GM12878 (cell line): ENCODE data around the gene ARL3. TPM values are rescaled to one million over a fixed set of nuclear protein-coding genes. Genes with fewer than 3 reads are reported as not detected.
A peak's percentile ranks its signal among the peaks of the same experiment; 100 is the strongest.

Experiments
- CBFB ChIP-seq: IDR thresholded peaks from 2 replicates; pipeline ENCODE4 v1.6.1; 2016; ENCODE audit warnings: antibody characterized with exemption, low read depth
- ELK1 ChIP-seq: IDR thresholded peaks from 2 replicates; pipeline ENCODE4 v1.6.1; 2012; ENCODE audit warnings: low read depth, low read length, improper control_type of control experiment
- EZH2 ChIP-seq: IDR thresholded peaks from 2 replicates; pipeline ENCODE4 v1.6.1; 2012; ENCODE audit warnings: low read depth, mild to moderate bottlenecking, control low read depth, inconsistent platforms, low read length, borderline replicate concordance; ENCODE audit not compliant: control insufficient read depth
- IKZF1 ChIP-seq: fragments of 450-650 bp; conservative IDR thresholded peaks from 2 replicates; pipeline ENCODE4 v1.6.1; 2017; ENCODE audit warnings: antibody characterized with exemption, mild to moderate bottlenecking
- IRF3 ChIP-seq: fragments of 450-650 bp; IDR thresholded peaks from 2 replicates; pipeline ENCODE4 v1.6.1; 2014; ENCODE audit warnings: mild to moderate bottlenecking
- JUNB ChIP-seq: IDR thresholded peaks from 2 replicates; pipeline ENCODE4 v1.6.1; 2016; ENCODE audit warnings: antibody characterized with exemption, mild to moderate bottlenecking
- MEF2B ChIP-seq: fragments of 450-650 bp; IDR thresholded peaks from 2 replicates; pipeline ENCODE4 v1.6.1; 2018; ENCODE audit warnings: mild to moderate bottlenecking, moderate library complexity; ENCODE audit not compliant: partially characterized antibody, poor library complexity, severe bottlenecking
- NR2F1 ChIP-seq: fragments of 450-650 bp; conservative IDR thresholded peaks from 2 replicates; pipeline ENCODE4 v1.6.1; 2017; ENCODE audit warnings: mild to moderate bottlenecking
- POLR2A ChIP-seq: IDR thresholded peaks from 2 replicates; pipeline ENCODE4 v1.6.1; 2011; ENCODE audit warnings: low read depth, mild to moderate bottlenecking, low read length
- POLR2AphosphoS5 ChIP-seq: IDR thresholded peaks from 2 replicates; pipeline ENCODE4 v1.6.1; 2011; ENCODE audit warnings: mild to moderate bottlenecking, low read length, inconsistent platforms
- RELA ChIP-seq: fragments of 450-650 bp; IDR thresholded peaks from 2 replicates; pipeline ENCODE4 v1.8.0; 2014; ENCODE audit warnings: borderline replicate concordance; ENCODE audit not compliant: partially characterized antibody
- RELB ChIP-seq: fragments of 450-650 bp; IDR thresholded peaks from 2 replicates; pipeline ENCODE4 v1.6.1; 2017; ENCODE audit warnings: low read depth, mild to moderate bottlenecking, moderate library complexity
- SKIL ChIP-seq: fragments of 450-650 bp; IDR thresholded peaks from 2 replicates; pipeline ENCODE4 v1.6.1; 2017; ENCODE audit warnings: mild to moderate bottlenecking, low read depth, inconsistent platforms; ENCODE audit not compliant: poor library complexity, severe bottlenecking
- TCF7 ChIP-seq: IDR thresholded peaks from 2 replicates; pipeline ENCODE4 v1.6.1; 2014; ENCODE audit warnings: antibody characterized with exemption, borderline replicate concordance
- USF2 ChIP-seq: IDR thresholded peaks from 2 replicates; pipeline ENCODE4 v1.6.1; 2011; ENCODE audit warnings: low read depth, low read length, improper control_type of control experiment, borderline replicate concordance
- polyA plus RNA-seq, 11 experiments: library from polyadenylated mRNA; depleted of rRNA in 4 of 11; unstranded in 6 of 11; stranded (reverse) in 5 of 11; fragments of >200 nt; fragmentation: Nextera tagmentation in 4 of 11; fragmentation: Illumina TruSeq in 1 of 11; extraction: Ambion mirVana in 4 of 11; extraction: Trizol in 1 of 11; gene quantifications; 1 replicate in 1 of 11; 2 replicates in 10 of 11; pipeline versions ENCODE4 v1.2.1 to v1.2.3, GENCODE V29; 2011 to 2016; ENCODE audit warnings: inconsistent platforms in 2 of 11, missing spikeins in 2 of 11, low read depth in 1 of 11
- total RNA-seq, 4 experiments: library from RNA; depleted of rRNA in 3 of 4; stranded (reverse); fragments of >200 nt in 3 of 4; fragmentation: Illumina TruSeq in 1 of 4; extraction: Trizol in 1 of 4; gene quantifications; 2 replicates each; pipeline versions ENCODE4 v1.2.1 to v1.2.3, GENCODE V29; 2013 to 2021

Gene ARL3
- total and polyA plus RNA-seq, 10 of the 15 experiments (the other 5 are each of a cell fraction or from before 2014, with no cell fraction given) = 4.9 to 26.1 (median 11.0) TPM

- TF ChIP-seq USF2 (peak; percentile 73), RELB (peak; percentile 81), POLR2AphosphoS5 (peak; percentile 69; the same call in 1 of the 2 replicates), ELK1 (peak; percentile 31; the same call in 1 of the 2 replicates), RELA (peak; percentile 59), IKZF1 (peak; percentile 61), TCF7 (no peak), MEF2B (peak; percentile 30), JUNB (no peak), EZH2 (no peak), SKIL (peak; percentile 24), CBFB (0 out of 2 replicates have a peak, but pooled peaks have one; percentile 21), IRF3 (no peak), POLR2A (peak; percentile 91), NR2F1 (peak; percentile 49; the same call in 1 of the 2 replicates)
Measured at GRCh38 chr10:102641880-102642735, 72.1 kb downstream of the ARL3 start (continued).
